ENCODE results near the gene MORN5. TPM values are rescaled to one million over a fixed set of nuclear protein-coding genes. Genes with fewer than 3 reads are reported as not detected.

The MORN5 gene
- total RNA-seq, 1 donor from 2014 or later = not detected

GRCh38 chr9:122192261-122192875, 32.7 kb downstream of the MORN5 start:
- no peak overlapping the region for H3K27ac Mint-ChIP-seq (ENCODE audit: unreplicated experiment)
- no peak for TF ChIP-seq CTCF (conservative IDR thresholded peaks at IDR 0.05)
- DNase-seq (ENCODE audit: low read depth, low spot score) = no peak
- no peaks in the 10 kb centered on the region for H3K9me3 Mint-ChIP-seq
- no peak overlapping the region for H3K4me3 Mint-ChIP-seq
- H3K36me3 Mint-ChIP-seq (ENCODE audit: low read depth) = no peaks in the 10 kb centered on the region
- H3K4me1 Mint-ChIP-seq = no peaks in the 10 kb centered on the region
- peaks cover 22% of the 10 kb centered on the region for H3K27me3 Mint-ChIP-seq (ENCODE audit: low read depth)

- peaks cover 27% of the 10 kb centered on the region for H3K27me3 Mint-ChIP-seq (ENCODE audit: low read depth)
- H3K4me3 Mint-ChIP-seq = no peak overlapping the region
- H3K4me1 Mint-ChIP-seq = no peaks in the 10 kb centered on the region
- no peaks in the 10 kb centered on the region for H3K9me3 Mint-ChIP-seq
- H3K36me3 Mint-ChIP-seq (ENCODE audit: low read depth) = no peaks in the 10 kb centered on the region
- no peak for DNase-seq (ENCODE audit: low read depth, low spot score)
- no peak for TF ChIP-seq CTCF (conservative IDR thresholded peaks at IDR 0.05)
- no peak overlapping the region for H3K27ac Mint-ChIP-seq (ENCODE audit: unreplicated experiment)
Measured at GRCh38 chr9:122192914-122193525, 33.3 kb downstream of the MORN5 start.

- no peak overlapping the region for H3K27ac Mint-ChIP-seq (ENCODE audit: unreplicated experiment)
- no peak overlapping the region for H3K4me3 Mint-ChIP-seq
- no peak for TF ChIP-seq CTCF (conservative IDR thresholded peaks at IDR 0.05)
- no peak for DNase-seq (ENCODE audit: low read depth, low spot score)
- H3K27me3 Mint-ChIP-seq (ENCODE audit: low read depth) = peaks cover 33% of the 10 kb centered on the region
- H3K4me1 Mint-ChIP-seq = no peaks in the 10 kb centered on the region
- no peaks in the 10 kb centered on the region for H3K36me3 Mint-ChIP-seq (ENCODE audit: low read depth)
- H3K9me3 Mint-ChIP-seq = no peaks in the 10 kb centered on the region
Measured at GRCh38 chr9:122193651-122194050, 33.9 kb downstream of the MORN5 start.

GRCh38 chr9:122195875-122196274, 36.2 kb downstream of the MORN5 start:
- H3K4me3 Mint-ChIP-seq = no peak overlapping the region
- H3K27ac Mint-ChIP-seq (ENCODE audit: unreplicated experiment) = no peak overlapping the region
- no peaks in the 10 kb centered on the region for H3K36me3 Mint-ChIP-seq (ENCODE audit: low read depth)
- no peak for TF ChIP-seq CTCF (conservative IDR thresholded peaks at IDR 0.05)
- H3K4me1 Mint-ChIP-seq = no peaks in the 10 kb centered on the region
- peaks cover 33% of the 10 kb centered on the region for H3K27me3 Mint-ChIP-seq (ENCODE audit: low read depth)
- DNase-seq (ENCODE audit: low read depth, low spot score) = no peak
- H3K9me3 Mint-ChIP-seq = no peaks in the 10 kb centered on the region

- TF ChIP-seq CTCF (conservative IDR thresholded peaks at IDR 0.05) = no peak
- peaks cover 39% of the 10 kb centered on the region for H3K27me3 Mint-ChIP-seq (ENCODE audit: low read depth)
- no peak overlapping the region for H3K4me3 Mint-ChIP-seq
- no peaks in the 10 kb centered on the region for H3K9me3 Mint-ChIP-seq
- H3K4me1 Mint-ChIP-seq = no peaks in the 10 kb centered on the region
- DNase-seq (ENCODE audit: low read depth, low spot score) = no peak
- H3K27ac Mint-ChIP-seq (ENCODE audit: unreplicated experiment) = no peak overlapping the region
- no peaks in the 10 kb centered on the region for H3K36me3 Mint-ChIP-seq (ENCODE audit: low read depth)
Measured at GRCh38 chr9:122197426-122197825, 37.7 kb downstream of the MORN5 start.
